HG02840 (cell line): Measurements from ENCODE around the gene PDXDC1.
A peak's percentile ranks its signal among the peaks of the same experiment; 100 is the strongest.
"Not testable (repeated sequence)": the region's sequence is repeated elsewhere in the genome, so short reads cannot be mapped to it uniquely, and the experiment has no call there.

Experiments used
- ATAC-seq: cut with Tn5 transposase; IDR thresholded peaks from one replicate; pipeline ENCODE4 v1.9.1; 2021; ENCODE audit warnings: mild to moderate bottlenecking, moderate library complexity, moderate number of reproducible peaks; ENCODE audit not compliant: unreplicated experiment, low FRiP score

Gene PDXDC1

DNA sequence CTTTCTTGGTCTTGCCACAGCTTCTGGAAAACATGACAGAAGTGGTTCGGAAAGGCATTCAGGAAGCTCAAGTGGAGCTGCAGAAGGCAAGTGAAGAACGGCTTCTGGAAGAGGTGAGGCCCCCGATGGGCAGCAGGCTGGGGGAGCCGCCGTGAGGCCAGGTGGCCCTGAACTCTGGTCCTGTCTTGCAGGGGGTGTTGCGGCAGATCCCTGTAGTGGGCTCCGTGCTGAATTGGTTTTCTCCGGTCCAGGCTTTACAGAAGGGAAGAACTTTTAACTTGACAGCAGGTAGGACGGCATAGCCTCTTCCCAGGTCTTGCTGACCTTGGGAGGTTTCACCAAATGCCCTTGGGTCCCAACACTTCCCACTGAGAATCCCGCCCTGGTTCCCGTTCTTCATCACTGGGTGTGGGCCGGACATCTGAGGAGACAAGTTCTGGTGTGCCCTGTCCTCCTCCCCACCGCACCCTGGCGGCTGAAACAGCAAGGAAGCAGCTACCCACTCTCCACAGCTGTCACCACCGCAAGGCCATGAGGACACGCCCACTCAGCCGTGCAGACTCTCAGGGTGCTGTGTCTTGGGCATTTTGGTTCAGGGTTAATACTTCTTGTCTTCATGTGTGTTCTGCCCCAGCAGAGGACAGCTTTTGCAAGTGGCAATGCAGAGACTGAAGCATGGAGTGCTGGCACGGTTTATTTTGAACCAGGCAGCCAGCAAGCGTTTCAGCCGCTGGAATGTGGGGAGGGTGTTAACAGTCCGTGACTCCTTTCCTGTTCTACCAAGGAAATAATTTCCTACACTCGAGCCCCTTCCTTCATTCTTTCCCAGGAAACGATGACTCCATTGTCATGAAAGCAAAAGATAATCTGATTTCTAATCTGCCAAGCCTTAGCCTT is 59.7 kb downstream of the PDXDC1 start:
- ATAC-seq: no peak

DNA sequence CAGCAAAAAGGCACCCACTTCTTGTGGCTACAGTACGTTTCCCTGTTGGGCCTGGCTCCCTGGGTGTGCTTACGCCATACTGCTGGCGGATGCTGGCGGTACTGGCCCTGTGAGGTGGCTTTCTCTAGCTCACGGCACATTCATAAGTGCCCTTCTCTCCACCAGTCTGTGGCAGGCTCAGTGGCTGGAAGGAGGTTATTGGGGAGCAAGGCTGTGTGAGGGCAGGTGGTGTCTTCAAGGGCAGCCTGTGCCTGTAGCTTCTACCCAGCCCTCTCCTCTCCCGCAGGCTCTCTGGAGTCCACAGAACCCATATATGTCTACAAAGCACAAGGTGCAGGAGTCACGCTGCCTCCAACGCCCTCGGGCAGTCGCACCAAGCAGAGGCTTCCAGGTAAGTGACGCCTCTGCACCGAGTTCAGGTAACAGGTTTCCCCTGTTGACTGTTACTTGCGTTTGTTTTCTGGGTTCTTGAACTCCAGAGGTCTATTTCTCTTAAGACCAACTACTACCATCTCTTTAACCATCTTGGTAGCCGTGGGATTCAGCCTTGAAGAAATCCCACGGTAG is 60.4 kb downstream of the PDXDC1 start:
- ATAC-seq: no peak

DNA sequence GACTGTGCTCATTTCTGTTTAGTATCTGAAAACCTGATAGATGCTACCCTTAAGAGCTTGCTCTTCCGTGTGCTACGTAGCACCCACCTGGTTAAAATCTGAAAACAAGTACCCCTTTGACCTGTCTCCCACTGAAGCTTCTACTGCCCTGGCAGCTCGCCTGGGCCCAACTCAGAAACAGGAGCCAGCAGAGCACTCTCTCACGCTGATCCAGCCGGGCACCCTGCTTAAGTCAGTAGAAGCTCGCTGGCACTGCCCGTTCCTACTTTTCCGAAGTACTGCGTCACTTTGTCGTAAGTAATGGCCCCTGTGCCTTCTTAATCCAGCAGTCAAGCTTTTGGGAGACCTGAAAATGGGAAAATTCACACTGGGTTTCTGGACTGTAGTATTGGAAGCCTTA is 62.2 kb downstream of the PDXDC1 start:
- no peak for ATAC-seq

DNA sequence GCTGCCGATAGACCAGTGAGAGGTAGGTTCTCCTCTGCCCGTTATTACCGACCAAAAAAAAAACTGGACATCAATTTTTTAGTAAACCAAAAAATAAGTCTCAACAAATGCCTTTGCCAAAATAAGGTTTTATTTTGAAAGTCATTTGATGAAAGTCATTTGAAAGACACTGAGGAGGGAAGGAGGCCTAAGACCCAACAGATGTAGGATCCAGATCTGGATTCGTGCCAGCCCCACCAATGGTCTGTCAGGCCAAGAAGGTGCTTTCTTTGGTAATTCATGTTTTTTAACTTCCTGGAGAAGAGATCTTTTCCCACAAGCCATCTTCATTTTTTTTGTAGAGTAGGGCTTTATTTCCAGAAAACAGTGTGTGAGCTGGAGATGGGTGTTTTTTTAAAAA is 62.9 kb downstream of the PDXDC1 start:
- ATAC-seq: no peak

DNA sequence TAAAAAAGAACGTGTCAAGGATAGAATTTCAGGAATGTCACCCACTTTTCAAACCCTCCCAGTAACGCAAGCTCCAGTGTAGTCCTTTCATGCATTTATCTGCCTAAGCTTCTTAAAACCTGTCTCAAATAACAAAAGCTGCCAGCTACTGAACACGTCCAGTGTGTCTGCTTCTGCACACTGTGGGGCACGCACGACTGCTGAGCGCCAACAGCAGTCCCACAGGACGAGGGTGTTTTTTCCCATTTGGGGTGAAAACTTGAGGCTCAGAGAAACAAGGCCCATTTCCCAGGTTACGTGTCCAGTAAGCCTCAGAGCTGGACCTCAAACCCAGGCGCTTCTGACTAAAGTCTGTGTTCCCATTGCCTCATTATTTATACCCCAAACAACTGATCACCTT is 63.9 kb downstream of the PDXDC1 start:
- no peak for ATAC-seq

DNA sequence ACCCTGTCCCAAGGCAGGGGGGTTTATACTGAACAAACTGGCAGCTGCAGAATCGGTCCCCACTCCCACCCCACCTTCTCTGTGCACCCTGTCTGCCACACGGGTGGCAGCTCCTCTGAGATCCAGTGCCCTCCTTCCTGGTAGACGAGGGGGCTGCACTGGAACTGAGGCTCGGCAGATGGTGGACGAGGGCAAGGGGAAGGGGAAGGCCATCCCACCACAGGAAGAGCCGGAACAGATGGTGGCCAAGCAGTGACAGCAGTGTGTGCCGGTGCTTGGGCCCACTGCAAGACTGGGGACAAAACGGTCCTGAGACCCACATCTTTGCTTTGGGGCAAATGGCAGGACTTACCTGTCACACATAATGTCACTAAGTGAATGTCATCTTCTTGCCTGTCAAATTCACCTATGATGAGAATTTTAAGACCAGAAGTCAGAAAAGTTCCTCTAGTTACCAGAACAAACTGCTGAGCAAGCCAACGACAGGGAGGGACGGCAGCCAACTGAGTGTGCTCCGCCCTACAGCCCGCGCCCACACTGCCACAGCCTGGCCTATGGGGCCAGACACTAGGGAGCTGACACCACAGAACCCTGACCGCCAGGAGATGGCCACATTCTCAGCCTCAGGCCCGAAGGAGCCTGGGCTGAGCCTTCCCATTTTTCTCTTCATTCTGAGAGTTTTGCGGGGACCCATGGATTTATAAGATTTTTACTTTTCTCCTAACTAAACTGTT is 66.6 kb downstream of the PDXDC1 start:
- ATAC-seq: no peak

DNA sequence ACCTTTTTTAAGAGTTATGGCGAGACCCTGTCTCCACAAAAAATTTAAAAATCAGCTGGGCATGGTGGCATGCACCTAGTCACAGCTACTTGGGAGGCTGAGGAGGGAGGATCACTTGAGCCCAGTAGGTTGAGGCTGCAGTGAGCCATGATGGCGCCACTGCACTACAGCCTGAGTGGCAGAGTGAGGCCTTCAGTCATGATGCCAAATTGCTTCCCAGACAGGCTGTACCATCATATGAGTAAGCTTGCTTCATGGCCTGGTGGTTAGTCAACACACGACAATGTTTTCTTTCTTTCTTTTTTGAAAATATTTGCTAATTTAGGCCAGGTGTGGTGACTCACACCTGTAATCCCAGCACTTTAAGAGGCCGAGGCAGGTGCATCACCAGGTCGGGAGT is 68.5 kb downstream of the PDXDC1 start:
- no peak for ATAC-seq

DNA sequence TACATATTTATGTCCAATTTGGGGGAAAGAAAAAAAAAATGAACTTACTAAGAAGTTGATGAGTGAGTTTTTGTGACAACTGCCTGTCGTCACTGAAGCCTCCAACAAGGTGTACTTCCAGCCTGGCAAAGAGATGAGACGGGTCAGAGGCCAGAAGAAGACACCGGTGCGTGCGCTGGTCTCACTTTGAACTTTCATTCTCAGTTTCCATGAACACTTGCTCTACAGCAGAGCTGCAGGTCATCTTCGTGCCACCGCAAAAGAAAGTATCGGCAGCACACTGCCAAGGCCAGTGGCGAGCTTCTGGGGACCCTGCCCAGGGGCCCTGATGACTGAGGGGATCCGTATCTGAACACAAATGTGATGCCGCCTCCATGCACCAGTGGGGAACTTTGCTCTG is 69.5 kb downstream of the PDXDC1 start:
- no peak for ATAC-seq

DNA sequence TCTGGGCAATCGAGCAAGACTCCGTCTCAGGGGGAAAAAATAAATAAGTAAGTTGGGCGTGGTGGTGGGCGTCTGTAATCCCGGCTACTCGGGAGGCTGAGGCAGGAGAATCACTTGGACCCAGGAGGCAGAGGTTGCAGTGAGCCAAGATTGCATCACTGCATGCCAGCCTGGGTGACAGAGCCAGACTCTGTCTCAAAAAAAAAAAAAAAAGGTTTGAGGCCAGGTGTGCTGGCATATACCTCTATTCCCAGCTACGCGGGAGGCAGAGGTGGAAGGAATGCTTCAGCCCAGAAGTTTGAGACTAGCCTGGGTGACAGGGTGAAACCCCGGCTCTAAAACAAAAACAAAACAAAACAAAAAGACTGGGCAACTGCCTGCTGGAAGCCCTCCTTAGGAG is 70.4 kb downstream of the PDXDC1 start:
- ATAC-seq: not testable (repeated sequence)

DNA sequence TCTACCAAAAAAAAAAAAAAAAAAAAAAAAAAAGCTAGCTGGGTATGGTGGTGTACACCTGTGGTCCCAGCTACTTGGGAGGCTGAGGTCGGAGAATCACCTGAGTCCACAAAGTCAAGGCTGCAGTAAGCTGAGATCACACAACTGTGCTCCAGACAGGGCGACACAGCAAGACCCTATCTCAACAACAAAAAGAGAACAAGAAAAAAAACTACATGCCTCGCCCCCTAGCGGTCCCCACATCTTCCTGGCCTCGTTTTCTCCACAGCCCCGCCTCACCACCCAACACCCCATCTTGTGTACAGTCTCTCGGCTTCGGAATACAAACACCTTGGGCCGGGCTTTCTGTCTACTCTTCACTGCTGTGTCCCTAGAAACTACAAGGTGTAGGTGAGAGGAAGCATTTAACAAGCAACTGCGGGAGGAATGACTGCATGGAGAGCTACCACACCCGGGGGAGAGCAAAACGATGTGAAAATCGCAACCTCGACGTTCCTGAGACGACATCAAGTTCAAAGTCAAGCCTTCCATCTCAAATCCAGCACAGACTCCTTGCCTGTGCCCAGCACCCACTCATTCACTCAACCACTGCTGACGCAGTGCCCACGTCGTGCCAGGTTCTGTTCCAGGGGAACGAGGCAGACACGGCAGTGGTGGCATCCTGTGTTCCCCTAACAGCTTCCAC is 72.0 kb downstream of the PDXDC1 start:
- no peak for ATAC-seq

DNA sequence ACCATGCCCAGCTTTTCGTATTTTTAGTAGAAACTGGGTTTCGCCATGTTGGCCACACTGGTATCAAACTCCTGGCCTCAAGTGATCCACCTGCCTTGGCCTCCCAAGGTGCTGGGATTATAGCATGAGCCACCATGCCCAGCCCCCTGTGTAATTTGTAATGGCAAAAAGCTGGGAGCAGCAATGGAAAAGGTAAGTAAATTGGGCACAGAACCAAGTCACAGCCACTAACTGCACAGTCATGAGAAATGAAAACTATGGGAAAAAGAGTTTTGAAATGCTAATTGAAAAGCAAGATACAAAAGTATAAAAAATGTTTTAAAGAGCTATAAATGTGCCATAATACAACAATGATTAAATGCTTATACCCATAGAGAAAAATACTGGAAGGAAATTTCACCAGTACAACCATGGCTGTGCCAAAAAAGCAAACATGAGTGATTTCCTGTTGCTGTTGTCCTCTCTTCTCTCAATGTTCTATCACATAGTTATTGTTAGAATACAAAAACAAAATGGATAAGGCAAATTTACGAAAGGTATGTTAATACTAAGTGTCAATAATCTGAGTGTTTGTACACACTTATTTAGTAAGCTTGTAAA is 74.9 kb downstream of the PDXDC1 start:
- no peak for ATAC-seq

DNA sequence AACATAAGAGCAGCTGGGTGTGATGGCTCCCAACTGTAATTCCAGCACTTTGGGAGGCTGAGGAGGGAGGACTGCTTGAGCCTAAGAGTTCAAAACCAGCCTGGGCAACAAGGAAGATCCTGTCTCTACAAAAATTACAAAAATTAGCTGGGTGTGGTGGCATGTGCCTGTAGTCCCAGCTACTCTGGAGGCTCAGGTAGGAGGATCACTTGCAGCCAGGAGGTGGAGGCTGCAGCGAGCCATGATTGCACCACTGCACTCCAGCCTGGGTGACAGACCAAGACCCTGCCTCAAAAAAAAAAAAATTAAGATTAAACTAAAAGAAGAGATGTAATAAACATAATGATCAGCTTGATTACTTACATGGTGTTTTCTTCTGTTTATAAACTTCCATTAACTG is 75.6 kb downstream of the PDXDC1 start:
- not testable (repeated sequence) for ATAC-seq

DNA sequence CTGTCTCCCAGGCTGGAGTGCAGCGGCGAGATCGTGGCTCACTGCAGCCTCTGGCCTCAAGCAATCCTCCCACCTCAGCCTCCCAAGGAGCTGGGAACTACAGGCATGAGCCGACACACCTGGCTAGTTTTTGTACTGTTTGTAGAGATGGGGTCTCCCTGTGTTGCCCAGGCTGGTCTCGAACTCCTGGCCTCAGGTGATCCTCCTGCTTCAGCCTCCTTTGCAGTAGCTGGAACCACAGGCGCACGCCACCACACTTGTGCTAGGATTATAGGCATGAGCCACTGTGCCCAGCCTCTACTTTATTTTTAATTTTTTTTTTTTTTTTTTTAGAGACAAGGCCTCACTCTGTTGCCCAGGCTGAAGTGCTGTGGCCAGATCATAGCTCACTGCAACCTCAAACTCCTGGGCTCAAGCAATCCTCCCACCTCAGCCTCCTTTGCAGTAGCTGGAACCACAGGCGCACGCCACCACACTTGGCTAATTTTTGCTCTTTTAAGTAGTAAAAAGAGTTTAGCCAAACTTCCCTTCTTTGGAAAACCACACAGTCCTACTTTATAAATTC is 76.6 kb downstream of the PDXDC1 start:
- ATAC-seq: no peak

DNA sequence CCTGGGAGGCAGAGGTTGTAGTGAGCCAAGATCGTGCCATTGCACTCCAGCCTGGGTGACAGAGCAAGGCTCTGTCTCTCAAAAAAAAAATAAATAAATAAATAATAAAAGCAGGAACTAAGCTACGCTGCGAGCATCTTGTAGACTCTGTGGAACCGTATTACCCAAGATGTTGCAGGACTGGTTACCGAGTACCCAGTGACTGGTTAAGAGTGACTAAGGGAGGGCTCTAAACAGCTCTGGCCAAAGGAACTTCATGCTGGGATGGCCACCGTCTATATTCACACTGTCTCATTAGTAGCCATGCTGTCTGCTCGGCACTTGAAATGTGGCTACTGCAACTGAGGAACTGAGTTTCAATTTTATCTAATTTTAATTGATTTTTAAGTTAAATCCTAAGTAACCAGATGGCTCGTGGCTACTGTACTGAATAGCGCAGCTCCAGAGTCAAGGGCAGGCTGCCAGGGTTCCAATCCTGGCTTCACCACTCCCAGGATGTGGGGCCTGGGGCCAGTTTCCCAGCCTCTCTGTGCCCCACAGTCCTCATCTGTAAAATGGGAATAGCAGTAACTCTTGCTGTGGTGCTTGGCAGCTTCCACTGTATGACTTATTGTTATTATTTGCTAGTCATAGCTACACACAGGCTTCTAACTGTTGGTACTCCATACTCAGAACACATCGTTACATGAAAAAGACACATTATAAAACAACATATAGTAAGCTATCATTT is 78.1 kb downstream of the PDXDC1 start:
- no peak for ATAC-seq

DNA sequence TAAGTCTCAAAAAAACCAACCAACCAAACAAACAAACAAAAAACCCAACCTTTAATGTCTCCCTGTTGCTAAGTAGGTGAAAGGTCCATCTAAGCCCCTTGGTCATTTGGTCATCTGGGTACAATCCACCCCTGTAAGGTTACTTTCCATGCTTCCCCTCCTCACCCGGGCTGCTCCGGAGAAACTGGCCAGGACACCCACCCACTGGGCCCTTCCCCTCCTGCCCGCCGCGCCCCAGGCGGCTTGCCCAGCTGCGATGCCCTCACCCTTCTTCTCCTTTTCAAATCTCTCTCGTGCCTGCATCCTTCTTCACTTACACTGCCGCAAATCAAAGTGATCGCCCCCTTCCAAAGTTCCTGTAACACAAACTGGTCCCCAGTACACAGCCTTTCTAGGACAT is 79.1 kb downstream of the PDXDC1 start:
- no peak for ATAC-seq

DNA sequence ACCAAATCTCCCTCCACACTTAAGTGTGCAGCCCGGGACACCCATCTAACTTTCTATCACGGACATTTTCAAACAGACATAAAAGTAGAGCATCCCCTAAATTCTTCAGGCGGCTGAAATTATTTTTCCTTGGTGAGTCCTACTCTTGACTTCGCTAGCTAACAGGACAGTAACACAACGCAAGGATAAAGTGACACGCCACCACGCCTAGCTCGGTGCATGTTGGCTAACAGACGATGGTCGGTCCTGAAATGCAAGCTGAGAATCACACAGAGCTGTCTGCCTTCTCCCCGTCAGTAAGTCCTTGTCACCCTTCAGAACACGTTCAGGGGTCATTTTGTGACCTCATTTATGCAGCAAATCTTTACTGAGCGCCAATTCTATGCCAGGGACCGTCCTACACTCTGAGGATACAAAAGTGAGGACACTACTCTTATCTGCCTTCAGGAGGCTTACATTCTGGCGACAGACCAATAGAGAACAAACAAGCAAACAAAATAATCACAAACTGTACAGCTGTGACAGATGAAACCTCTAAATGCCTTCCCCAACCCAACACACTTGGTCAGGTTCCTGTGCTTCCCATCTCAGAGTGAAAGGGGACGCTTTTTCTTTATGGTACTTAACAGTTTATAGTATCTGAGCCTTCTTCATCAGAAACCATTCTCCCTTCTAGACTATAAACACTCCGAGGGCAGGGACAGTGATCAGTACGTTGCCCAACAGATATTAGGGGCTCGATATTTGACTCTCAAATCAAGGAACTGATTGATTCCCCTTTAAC is 79.7 kb downstream of the PDXDC1 start:
- no peak for ATAC-seq

DNA sequence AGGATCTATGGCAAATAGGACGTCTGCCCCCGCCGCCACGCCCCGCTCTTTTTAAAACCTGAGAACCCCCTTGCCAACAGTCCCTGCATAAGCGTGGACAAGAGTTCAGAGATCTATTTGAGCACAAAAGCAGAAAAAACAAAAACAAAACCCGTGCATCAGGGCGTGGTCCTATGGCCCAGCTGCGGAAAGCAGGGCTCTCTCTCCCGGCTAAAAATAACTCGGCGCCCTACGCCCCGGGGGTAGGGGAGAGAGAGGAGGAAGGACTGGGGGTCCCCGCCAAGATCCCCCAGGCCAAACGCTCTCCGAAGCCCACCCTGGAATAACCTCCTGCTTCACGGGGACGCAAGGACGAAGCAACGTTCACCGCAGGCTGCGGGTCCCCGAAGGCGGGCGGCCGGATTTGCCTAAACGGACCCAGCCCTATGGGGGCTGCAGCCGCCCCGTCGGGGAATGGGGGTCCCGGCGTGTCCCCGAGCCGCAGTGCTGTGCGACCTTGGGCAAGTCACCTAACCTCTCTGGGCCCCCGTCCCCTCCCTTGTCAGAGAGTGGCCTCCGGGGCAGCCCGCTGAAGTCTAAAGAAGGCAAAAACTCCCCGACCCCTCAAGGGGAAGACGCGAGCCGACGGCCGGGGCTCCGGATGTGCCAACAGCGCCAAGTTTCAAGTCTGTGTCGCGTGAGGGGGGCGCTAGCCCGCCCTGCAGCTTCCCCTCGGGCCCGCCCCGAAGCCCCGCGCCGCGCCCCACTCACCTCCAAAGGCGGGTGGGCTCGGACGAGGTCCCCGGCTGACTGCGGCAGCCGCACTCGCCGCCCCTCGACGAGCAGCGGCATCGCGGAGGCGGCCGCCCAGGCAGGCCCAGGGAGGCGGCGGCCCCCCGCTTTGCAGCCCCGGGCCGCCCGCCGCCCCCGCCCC is 80.6 kb downstream of the PDXDC1 start:
- ATAC-seq: peak; percentile 59
